ENCODE results near the gene IZUMO1. TPM values are rescaled to one million over a fixed set of nuclear protein-coding genes. Genes with fewer than 3 reads are reported as not detected.
"Not testable (repeated sequence)": the region's sequence is repeated elsewhere in the genome, so short reads cannot be mapped to it uniquely, and the experiment has no call there.

The IZUMO1 gene
- 1 to 10 TPM in 1 of 2 donors, under 1 TPM in 1; 0.66 to 1.6 TPM for total RNA-seq
- polyA plus RNA-seq = under 1 TPM in 1 of 2 donors, not detected in 1; 0.10 TPM
- long read RNA-seq, donor 1 = 0 reads
- long read RNA-seq, donor 2, partial matches to known transcripts = 0 of 1 reads
- long read RNA-seq, donor 2, other reads (novel, unspliced or antisense) = 1 of 1 reads

DNA sequence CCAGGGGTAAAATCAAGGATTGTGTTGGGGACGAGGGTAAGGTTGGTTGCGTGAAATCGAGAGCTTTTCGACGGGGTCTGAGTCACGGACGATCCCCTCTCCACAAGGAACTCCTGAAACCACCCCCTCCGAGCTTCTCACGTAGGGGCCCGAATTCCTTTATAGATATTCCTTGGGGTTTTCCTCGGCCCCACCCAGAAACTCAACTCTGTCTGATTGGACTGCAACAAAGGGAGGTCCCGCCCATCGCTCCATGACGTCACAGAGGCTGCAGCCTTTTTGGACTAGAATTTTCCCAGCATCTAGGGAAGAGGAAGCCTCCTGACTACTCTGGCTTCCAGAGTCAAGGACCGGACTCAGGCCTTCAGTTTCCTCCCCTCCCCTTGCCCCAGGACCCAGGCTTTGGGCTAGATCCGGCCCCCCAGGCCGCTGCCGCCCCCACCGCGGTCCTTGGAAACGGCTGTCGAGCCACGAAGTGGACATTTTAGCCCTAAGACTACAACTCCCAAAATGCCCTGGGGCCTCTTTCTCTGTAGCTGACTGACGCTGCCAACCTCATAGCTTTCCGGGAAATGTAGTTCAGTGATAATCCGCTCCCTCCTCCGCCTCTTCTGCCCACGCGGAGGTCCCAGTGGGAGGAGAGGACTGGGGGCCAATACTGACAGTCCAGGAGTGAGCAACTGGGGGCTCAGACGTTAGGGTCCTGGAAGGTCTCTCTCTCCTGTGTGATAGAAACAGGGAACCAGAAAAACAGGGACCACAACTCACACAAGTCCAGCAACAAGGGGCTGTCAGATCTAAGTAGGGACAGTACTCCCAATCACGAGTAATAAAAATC, at the start of gene IZUMO1:
Gene IZUMO1 (minus strand): TSS at position 172 of the 838 bp plus-strand sequence. CDS start 1,050 bp downstream, outside the sequence.
- no peak within 1 kb of the TSS for H3K27ac ChIP-seq (ENCODE audit: low read depth in 1 of 2, low read length in 2 of 2)
- H3K27me3 ChIP-seq (ENCODE audit: control insufficient read depth in 1 of 2, insufficient read depth in 2 of 2, low read length in 1 of 2) = no peaks in the 10 kb centered on the region
- DNase-seq (peak; percentile 90 to 91), ATAC-seq (ENCODE audit: low FRiP score) (peak; percentile 87)
- intact Hi-C loops (cut with DNase I) = no loop called here
- 5 to 6% methylated on average over 31 of the region's 31 CpGs for WGBS, 2 donors
- H3K4me1 ChIP-seq (ENCODE audit: control insufficient read depth in 1 of 2, insufficient read depth in 2 of 2, low read length in 2 of 2) = no peaks in the 10 kb centered on the region
- no peaks in the 10 kb centered on the region for H3K9me3 ChIP-seq (ENCODE audit: control insufficient read depth, low read length)
- no peaks in the 10 kb centered on the region for H3K36me3 ChIP-seq (ENCODE audit: control insufficient read depth in 1 of 2, insufficient read depth in 2 of 2, low read length in 1 of 2)
- H3K4me3 ChIP-seq (ENCODE audit: low read length in 2 of 2) = peak within 1 kb of the TSS in 1 of 2 donors; percentile 4

- intact Hi-C loops (cut with DNase I) = loop anchor here (1.0 kb wide), 1 partner anchor 40 kb away; no protein-coding TSS in a partner anchor
- H3K27me3 ChIP-seq (ENCODE audit: control insufficient read depth in 1 of 2, insufficient read depth in 2 of 2, low read length in 1 of 2) = no peaks in the 10 kb centered on the region
- no peak overlapping the region for H3K4me3 ChIP-seq (ENCODE audit: low read length in 2 of 2)
- 13 to 15% methylated on average over 2 of the region's 2 CpGs for WGBS, 2 donors
- no peaks in the 10 kb centered on the region for H3K9me3 ChIP-seq (ENCODE audit: control insufficient read depth, low read length)
- DNase-seq (peak; percentile 68 to 83), ATAC-seq (ENCODE audit: low FRiP score) (peak; percentile 84)
- peak overlapping the region; percentile 52 to 83 for H3K27ac ChIP-seq (ENCODE audit: low read depth in 1 of 2, low read length in 2 of 2)
- H3K4me1 ChIP-seq (ENCODE audit: control insufficient read depth in 1 of 2, insufficient read depth in 2 of 2, low read length in 2 of 2) = no peaks in the 10 kb centered on the region
- no peaks in the 10 kb centered on the region for H3K36me3 ChIP-seq (ENCODE audit: control insufficient read depth in 1 of 2, insufficient read depth in 2 of 2, low read length in 1 of 2)
These were observed 49.0 kb upstream of the IZUMO1 start for GRCh38 chr19:48795685-48796070.

DNA sequence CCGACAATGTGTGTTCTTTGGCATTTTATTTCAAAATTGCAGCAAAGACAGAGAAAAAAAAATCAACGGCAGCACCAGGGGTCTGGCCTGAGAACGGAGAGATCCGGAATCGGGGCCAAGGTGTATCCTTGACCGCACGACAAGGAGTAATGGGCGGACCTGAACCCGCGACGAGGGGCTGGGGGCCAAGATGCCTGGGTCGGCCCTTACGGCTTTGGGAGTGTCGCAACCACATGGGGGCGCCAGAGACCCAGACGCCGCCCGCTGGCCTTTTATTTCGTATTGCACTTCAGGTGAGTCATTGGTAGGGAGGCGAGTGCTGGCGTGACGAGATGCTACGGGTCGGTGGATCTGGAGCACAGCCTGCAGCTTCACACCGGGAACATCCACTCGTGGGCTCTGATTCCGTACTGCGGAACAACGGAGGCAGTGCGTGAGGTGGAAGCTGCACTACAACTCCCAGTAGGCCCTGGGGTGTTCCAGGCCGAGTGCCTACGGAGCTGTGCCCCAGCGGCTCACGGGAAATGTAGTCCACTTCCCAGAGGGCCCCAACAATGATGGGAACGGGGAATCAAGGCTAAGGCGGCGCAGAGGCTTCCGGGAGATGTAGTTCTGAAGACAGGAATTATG, 48.5 kb upstream of the IZUMO1 start:
- intact Hi-C loops (cut with DNase I) = loop anchor here (1.0 kb wide), 1 partner anchor 40 kb away; no protein-coding TSS in a partner anchor
- peak overlapping the region in 1 of 2 donors; percentile 11 for H3K4me3 ChIP-seq (ENCODE audit: low read length in 2 of 2)
- 0 to 1% methylated on average over 38 of the region's 38 CpGs for WGBS, 2 donors

DNA sequence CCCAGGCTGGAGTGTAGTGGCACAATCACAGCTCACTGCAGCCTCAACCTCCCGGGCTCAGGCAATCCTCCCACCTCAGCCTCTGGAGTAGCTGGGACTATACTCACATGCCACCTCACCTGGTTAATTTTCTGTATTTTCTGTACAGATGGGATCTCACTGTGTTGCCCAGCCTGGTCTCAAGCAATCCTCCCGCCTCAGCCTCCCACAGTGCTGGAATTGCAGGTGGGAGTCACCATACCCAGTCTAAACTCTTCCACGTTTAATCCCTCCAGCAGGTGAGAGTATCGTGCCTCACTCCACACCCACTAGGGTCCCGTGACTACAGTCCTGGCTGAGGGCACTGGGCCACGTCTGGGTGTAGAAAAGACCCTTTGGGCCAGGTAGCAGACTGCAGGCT, 47.6 kb upstream of the IZUMO1 start:
- H3K27ac ChIP-seq (ENCODE audit: low read depth in 1 of 2, low read length in 2 of 2) = no peak overlapping the region
- intact Hi-C loops (cut with DNase I) = loop anchor here in 1 of 2 donors (5.0 kb wide), 1 partner anchor 173 kb away; the partner anchor contains the start of gene FTL
- WGBS, 2 donors = 77 to 79% methylated on average over 6 of the region's 6 CpGs

More for the DNA sequence above, 48.5 kb upstream of the IZUMO1 start:
- peak overlapping the region; percentile 46 to 52 for H3K27ac ChIP-seq (ENCODE audit: low read depth in 1 of 2, low read length in 2 of 2)
- H3K36me3 ChIP-seq (ENCODE audit: control insufficient read depth in 1 of 2, insufficient read depth in 2 of 2, low read length in 1 of 2) = no peaks in the 10 kb centered on the region
- peak; percentile 95 to 96 for DNase-seq
- H3K9me3 ChIP-seq (ENCODE audit: control insufficient read depth, low read length) = no peaks in the 10 kb centered on the region
- H3K27me3 ChIP-seq (ENCODE audit: control insufficient read depth in 1 of 2, insufficient read depth in 2 of 2, low read length in 1 of 2) = no peaks in the 10 kb centered on the region
- peak; percentile 97 for ATAC-seq (ENCODE audit: low FRiP score)
- no peaks in the 10 kb centered on the region for H3K4me1 ChIP-seq (ENCODE audit: control insufficient read depth in 1 of 2, insufficient read depth in 2 of 2, low read length in 2 of 2)

DNA sequence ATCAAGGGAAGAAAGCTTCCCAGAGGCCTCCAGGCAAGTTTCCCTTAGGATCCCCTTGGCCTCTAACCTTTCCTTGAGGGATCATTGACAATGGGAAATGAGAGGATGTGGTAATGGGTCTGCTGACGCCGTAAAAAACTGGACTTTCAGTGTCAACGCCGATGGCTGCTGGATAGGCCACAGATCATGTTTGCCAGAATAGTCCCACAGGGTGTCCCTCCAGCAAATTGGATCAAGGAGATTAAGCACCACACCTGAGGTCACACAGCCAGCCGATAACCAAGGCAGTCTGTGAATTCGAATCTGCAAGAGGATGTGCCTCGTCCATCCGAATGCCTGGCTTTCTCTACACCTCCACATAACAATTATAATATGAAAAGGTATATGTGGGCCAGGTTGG, 46.6 kb upstream of the IZUMO1 start:
- ATAC-seq (ENCODE audit: low FRiP score) (no peak), DNase-seq (no peak)
- H3K4me1 ChIP-seq (ENCODE audit: control insufficient read depth in 1 of 2, insufficient read depth in 2 of 2, low read length in 2 of 2) = no peaks in the 10 kb centered on the region
- intact Hi-C loops (cut with DNase I) = loop anchor here in 1 of 2 donors (5.0 kb wide), 1 partner anchor 174 kb away; the partner anchor contains the start of gene FTL
- H3K9me3 ChIP-seq (ENCODE audit: control insufficient read depth, low read length) = no peaks in the 10 kb centered on the region
- no peaks in the 10 kb centered on the region for H3K27me3 ChIP-seq (ENCODE audit: control insufficient read depth in 1 of 2, insufficient read depth in 2 of 2, low read length in 1 of 2)
- H3K27ac ChIP-seq (ENCODE audit: low read depth in 1 of 2, low read length in 2 of 2) = no peak overlapping the region
- no peak overlapping the region for H3K4me3 ChIP-seq (ENCODE audit: low read length in 2 of 2)
- 64 to 77% methylated on average over 8 of the region's 8 CpGs for WGBS, 2 donors
- H3K36me3 ChIP-seq (ENCODE audit: control insufficient read depth in 1 of 2, insufficient read depth in 2 of 2, low read length in 1 of 2) = no peaks in the 10 kb centered on the region

More for the DNA sequence above, 47.6 kb upstream of the IZUMO1 start:
- no peaks in the 10 kb centered on the region for H3K36me3 ChIP-seq (ENCODE audit: control insufficient read depth in 1 of 2, insufficient read depth in 2 of 2, low read length in 1 of 2)
- H3K9me3 ChIP-seq (ENCODE audit: control insufficient read depth, low read length) = no peaks in the 10 kb centered on the region
- no peaks in the 10 kb centered on the region for H3K27me3 ChIP-seq (ENCODE audit: control insufficient read depth in 1 of 2, insufficient read depth in 2 of 2, low read length in 1 of 2)
- H3K4me1 ChIP-seq (ENCODE audit: control insufficient read depth in 1 of 2, insufficient read depth in 2 of 2, low read length in 2 of 2) = no peaks in the 10 kb centered on the region
- no peak for ATAC-seq (ENCODE audit: low FRiP score)
- no peak overlapping the region for H3K4me3 ChIP-seq (ENCODE audit: low read length in 2 of 2)
- no peak for DNase-seq

- not testable (repeated sequence) for DNase-seq; H3K27me3 ChIP-seq (ENCODE audit: control insufficient read depth in 1 of 2, insufficient read depth in 2 of 2, low read length in 1 of 2); H3K4me1 ChIP-seq (ENCODE audit: control insufficient read depth in 1 of 2, insufficient read depth in 2 of 2, low read length in 2 of 2); H3K36me3 ChIP-seq (ENCODE audit: control insufficient read depth in 1 of 2, insufficient read depth in 2 of 2, low read length in 1 of 2); H3K4me3 ChIP-seq (ENCODE audit: low read length in 2 of 2); H3K9me3 ChIP-seq (ENCODE audit: control insufficient read depth, low read length); ATAC-seq (ENCODE audit: low FRiP score); H3K27ac ChIP-seq (ENCODE audit: low read depth in 1 of 2, low read length in 2 of 2)
- WGBS, 2 donors = 85% methylated on average over 9 of the region's 9 CpGs
- intact Hi-C loops (cut with DNase I) = loop anchor here in 1 of 2 donors (5.0 kb wide), 1 partner anchor 185 kb away; no protein-coding TSS in a partner anchor
These were observed 40.6 kb upstream of the IZUMO1 start for GRCh38 chr19:48787331-48787730.

- H3K4me3 ChIP-seq (ENCODE audit: low read length in 2 of 2); DNase-seq; H3K36me3 ChIP-seq (ENCODE audit: control insufficient read depth in 1 of 2, insufficient read depth in 2 of 2, low read length in 1 of 2); H3K9me3 ChIP-seq (ENCODE audit: control insufficient read depth, low read length); H3K27me3 ChIP-seq (ENCODE audit: control insufficient read depth in 1 of 2, insufficient read depth in 2 of 2, low read length in 1 of 2); ATAC-seq (ENCODE audit: low FRiP score); H3K4me1 ChIP-seq (ENCODE audit: control insufficient read depth in 1 of 2, insufficient read depth in 2 of 2, low read length in 2 of 2); H3K27ac ChIP-seq (ENCODE audit: low read depth in 1 of 2, low read length in 2 of 2): not testable (repeated sequence)
- 94% methylated on average over 7 of the region's 7 CpGs for WGBS, 2 donors
- intact Hi-C loops (cut with DNase I) = loop anchor here in 1 of 2 donors (5.0 kb wide), 1 partner anchor 186 kb away; no protein-coding TSS in a partner anchor
These were observed 39.7 kb upstream of the IZUMO1 start for GRCh38 chr19:48786422-48786821.

DNA sequence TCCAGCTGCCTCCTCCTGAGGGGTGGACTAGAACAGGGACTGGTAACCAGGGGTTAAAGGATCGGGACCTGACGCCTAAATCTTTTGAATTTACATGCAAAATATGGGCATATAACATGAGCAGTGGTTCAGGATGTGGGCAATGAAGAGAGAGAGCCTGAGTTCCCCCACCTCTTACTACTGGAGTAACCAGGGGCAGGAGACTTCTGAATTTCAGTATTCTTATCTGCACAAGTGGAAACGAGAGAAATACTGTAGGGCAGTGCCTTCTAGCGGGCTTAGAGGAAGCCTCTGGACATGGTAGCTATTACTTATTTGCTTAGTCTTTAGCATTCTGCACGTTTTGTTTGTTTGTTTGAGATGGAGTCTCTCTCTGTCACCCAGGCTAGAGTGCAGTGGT, 37.8 kb upstream of the IZUMO1 start:
- intact Hi-C loops (cut with DNase I) = no loop called here
- DNase-seq (no peak), ATAC-seq (ENCODE audit: low FRiP score) (no peak)
- WGBS, 2 donors = 61 to 62% methylated on average over 5 of the region's 5 CpGs
- no peak overlapping the region for H3K27ac ChIP-seq (ENCODE audit: low read depth in 1 of 2, low read length in 2 of 2)
- H3K4me1 ChIP-seq (ENCODE audit: control insufficient read depth in 1 of 2, insufficient read depth in 2 of 2, low read length in 2 of 2) = no peaks in the 10 kb centered on the region
- no peaks in the 10 kb centered on the region for H3K27me3 ChIP-seq (ENCODE audit: control insufficient read depth in 1 of 2, insufficient read depth in 2 of 2, low read length in 1 of 2)
- no peak overlapping the region for H3K4me3 ChIP-seq (ENCODE audit: low read length in 2 of 2)
- H3K9me3 ChIP-seq (ENCODE audit: control insufficient read depth, low read length) = no peaks in the 10 kb centered on the region
- no peaks in the 10 kb centered on the region for H3K36me3 ChIP-seq (ENCODE audit: control insufficient read depth in 1 of 2, insufficient read depth in 2 of 2, low read length in 1 of 2)

All from aorta (tissue), 5 donors.